ENCODE results near the gene DYSF. TPM values are rescaled to one million over a fixed set of nuclear protein-coding genes. Genes with fewer than 3 reads are reported as not detected.

The DYSF gene
- total RNA-seq, 1 donor from 2014 or later = 0.13 TPM

DNA sequence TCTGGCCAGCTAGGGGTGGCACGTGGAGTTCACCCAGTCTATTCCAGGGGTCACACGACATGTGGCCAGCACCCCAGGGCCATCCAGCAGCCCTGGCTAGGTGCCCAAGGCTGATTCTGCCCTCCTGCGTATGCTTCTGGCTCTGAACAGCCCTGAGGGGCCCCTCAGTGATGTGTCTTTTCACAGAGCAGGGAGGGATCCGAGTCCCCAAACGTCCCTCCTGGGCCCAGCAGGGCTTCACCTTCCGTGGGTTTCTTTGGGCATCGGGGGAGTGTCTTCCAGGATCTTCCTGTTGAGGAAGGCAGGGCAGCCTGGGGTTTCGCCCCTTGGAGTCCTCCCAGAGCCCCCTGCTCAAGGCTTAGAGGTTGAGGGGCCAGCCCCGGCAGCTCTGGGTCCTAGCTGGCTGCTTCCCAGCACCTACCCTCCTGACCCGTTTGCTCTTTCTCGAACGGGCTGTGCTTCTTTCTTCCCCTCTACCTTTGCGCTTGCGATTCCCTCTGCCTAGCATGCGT, 165.9 kb downstream of the DYSF start:
- ATAC-seq (ENCODE audit: low read depth) = no peak
- ChIA-PET POLR2A (no interaction called here), CTCF (no interaction called here)
- intact Hi-C loops (cut with micrococcal nuclease) = no loop called here
- Mint-ChIP-seq H3K4me1 (no peaks in the 10 kb centered on the region), H3K27me3 (peaks cover 8% of the 10 kb centered on the region), H3K9me3 (no peaks in the 10 kb centered on the region), H3K27ac (no peak overlapping the region), H3K36me3 (ENCODE audit: low read depth) (no peaks in the 10 kb centered on the region), H3K4me3 (no peak overlapping the region)
- TF ChIP-seq, protein P1, sequence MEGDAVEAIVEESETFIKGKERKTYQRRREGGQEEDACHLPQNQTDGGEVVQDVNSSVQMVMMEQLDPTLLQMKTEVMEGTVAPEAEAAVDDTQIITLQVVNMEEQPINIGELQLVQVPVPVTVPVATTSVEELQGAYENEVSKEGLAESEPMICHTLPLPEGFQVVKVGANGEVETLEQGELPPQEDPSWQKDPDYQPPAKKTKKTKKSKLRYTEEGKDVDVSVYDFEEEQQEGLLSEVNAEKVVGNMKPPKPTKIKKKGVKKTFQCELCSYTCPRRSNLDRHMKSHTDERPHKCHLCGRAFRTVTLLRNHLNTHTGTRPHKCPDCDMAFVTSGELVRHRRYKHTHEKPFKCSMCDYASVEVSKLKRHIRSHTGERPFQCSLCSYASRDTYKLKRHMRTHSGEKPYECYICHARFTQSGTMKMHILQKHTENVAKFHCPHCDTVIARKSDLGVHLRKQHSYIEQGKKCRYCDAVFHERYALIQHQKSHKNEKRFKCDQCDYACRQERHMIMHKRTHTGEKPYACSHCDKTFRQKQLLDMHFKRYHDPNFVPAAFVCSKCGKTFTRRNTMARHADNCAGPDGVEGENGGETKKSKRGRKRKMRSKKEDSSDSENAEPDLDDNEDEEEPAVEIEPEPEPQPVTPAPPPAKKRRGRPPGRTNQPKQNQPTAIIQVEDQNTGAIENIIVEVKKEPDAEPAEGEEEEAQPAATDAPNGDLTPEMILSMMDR (IDR thresholded peaks at IDR 0.05) = no peak
- no peak for DNase-seq

DNA sequence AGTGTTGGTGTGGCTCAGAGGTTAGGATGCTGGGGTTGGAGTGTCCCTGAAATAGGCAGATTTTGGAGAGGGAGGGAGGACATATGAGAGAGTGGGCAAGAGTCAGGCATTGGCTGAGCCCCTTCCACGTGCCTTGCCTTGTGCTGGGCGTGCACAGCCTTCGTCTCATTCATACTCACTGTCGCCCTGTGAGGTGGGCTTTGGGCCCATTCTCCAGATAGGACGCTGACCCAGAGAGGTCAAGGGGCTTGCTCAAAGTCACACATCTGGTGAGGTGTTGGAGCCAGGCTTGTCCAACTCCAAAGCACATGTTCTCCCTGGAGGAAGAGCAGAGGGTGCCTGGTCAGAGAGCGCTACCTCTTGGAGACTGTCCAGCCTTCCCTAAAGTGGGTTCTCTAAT, 166.8 kb downstream of the DYSF start:
- DNase-seq = no peak

DNA sequence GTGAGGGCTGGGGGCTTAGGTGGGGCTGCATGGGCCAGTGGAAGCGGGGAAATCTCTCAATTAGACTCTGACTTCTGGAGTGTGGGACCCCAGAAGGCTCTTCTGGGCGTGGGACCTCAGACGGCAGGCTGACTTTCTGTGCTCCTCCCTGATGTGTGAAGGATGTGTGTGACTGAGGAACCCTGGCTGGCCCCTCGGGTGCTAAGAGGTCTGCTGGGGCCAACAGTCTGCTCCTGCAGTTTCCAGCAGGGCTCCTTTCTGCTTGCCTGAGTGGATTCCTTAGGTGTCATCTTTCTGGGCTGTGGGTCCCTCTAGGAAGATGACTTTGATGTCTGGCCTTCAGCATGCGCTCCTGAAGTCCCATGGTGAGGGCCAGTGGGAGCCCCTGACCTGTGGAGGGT, 167.5 kb downstream of the DYSF start:
- ATAC-seq (ENCODE audit: low read depth) (no peak), DNase-seq (no peak)
- H3K27ac Mint-ChIP-seq = no peak overlapping the region
- no peak overlapping the region for H3K4me3 Mint-ChIP-seq
- CTCF ChIA-PET = no interaction called here
- POLR2A ChIA-PET = no interaction called here
- no peaks in the 10 kb centered on the region for H3K27me3 Mint-ChIP-seq
- no peaks in the 10 kb centered on the region for H3K9me3 Mint-ChIP-seq
- intact Hi-C loops (cut with micrococcal nuclease) = no loop called here
- no peaks in the 10 kb centered on the region for H3K36me3 Mint-ChIP-seq (ENCODE audit: low read depth)
- no peaks in the 10 kb centered on the region for H3K4me1 Mint-ChIP-seq
- TF ChIP-seq, protein P1 (IDR thresholded peaks at IDR 0.05) = no peak

More for the DNA sequence above, 166.8 kb downstream of the DYSF start:
- no peaks in the 10 kb centered on the region for H3K9me3 Mint-ChIP-seq
- intact Hi-C loops (cut with micrococcal nuclease) = no loop called here
- ChIA-PET CTCF (no interaction called here), POLR2A (no interaction called here)
- no peak overlapping the region for H3K4me3 Mint-ChIP-seq
- no peaks in the 10 kb centered on the region for H3K36me3 Mint-ChIP-seq (ENCODE audit: low read depth)
- peaks cover under 1% of the 10 kb centered on the region for H3K27me3 Mint-ChIP-seq
- ATAC-seq (ENCODE audit: low read depth) = no peak
- no peaks in the 10 kb centered on the region for H3K4me1 Mint-ChIP-seq
- no peak overlapping the region for H3K27ac Mint-ChIP-seq
- TF ChIP-seq, protein P1 (IDR thresholded peaks at IDR 0.05) = no peak

DNA sequence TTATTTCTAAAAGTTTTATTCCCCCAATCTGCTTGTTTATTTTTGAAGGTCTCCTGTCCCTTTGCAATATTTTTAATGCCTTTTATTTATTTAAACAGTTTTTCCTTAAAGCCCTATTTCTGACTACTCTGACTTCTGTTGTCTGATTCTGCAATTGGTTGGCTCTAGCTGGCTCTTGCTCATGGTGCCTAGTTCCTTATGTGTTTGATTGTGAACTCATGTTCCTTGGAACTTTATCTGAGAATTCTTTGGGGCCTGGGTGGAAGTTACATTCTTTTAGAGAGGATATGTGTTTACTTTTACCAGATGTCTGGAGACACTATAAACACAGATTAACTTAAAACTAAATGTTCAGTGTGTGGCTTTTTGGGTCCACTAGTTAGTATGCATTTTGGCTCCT, 175.9 kb downstream of the DYSF start:
- DNase-seq (no peak), ATAC-seq (ENCODE audit: low read depth) (no peak)
- intact Hi-C loops (cut with micrococcal nuclease) = no loop called here
- H3K9me3 Mint-ChIP-seq = no peaks in the 10 kb centered on the region
- TF ChIP-seq, protein P1 (IDR thresholded peaks at IDR 0.05) = no peak
- ChIA-PET POLR2A (no interaction called here), CTCF (no interaction called here)
- H3K27ac Mint-ChIP-seq = no peak overlapping the region
- H3K4me1 Mint-ChIP-seq = no peaks in the 10 kb centered on the region
- H3K27me3 Mint-ChIP-seq = peaks cover 23% of the 10 kb centered on the region
- H3K4me3 Mint-ChIP-seq = no peak overlapping the region
- no peaks in the 10 kb centered on the region for H3K36me3 Mint-ChIP-seq (ENCODE audit: low read depth)

DNA sequence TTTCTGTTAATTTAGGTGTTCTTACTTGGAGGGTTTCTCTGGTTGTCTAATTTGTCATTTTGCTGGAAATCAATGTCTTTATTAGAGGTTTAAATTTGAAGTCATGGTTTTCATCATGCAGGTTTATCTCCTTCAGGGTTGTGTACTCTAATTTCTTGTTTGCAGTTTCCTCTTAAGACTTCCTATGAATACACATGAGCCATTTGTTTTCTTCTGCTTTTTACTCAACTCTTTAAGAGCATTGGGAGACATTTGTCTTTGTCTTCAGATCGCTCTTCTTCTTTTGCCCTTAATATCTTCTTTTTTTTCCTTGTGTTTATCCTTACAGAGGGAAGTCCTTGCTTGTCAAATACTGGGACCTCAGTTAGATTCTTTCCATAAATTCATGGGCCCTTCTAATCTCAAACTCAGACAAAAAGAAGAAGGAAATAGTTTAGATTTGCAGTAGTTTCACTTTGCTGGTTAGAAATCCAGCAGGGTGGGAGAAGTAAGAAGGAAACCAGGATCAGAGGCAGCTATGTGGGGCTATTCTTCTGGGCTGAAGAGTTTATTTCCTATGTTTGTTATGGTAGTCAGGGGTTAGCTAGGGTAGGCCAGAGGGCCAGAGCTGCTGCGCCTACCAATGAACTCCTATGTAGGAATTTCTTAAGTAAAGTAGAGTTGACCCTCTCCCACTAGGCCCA, 176.6 kb downstream of the DYSF start:
- DNase-seq (no peak), ATAC-seq (ENCODE audit: low read depth) (no peak)
- no peaks in the 10 kb centered on the region for H3K9me3 Mint-ChIP-seq
- H3K27ac Mint-ChIP-seq = no peak overlapping the region
- POLR2A ChIA-PET = no interaction called here
- H3K4me3 Mint-ChIP-seq = no peak overlapping the region
- H3K36me3 Mint-ChIP-seq (ENCODE audit: low read depth) = no peaks in the 10 kb centered on the region
- CTCF ChIA-PET = no interaction called here
- peaks cover 27% of the 10 kb centered on the region for H3K27me3 Mint-ChIP-seq
- H3K4me1 Mint-ChIP-seq = no peaks in the 10 kb centered on the region
- intact Hi-C loops (cut with micrococcal nuclease) = no loop called here
- TF ChIP-seq, protein P1 (IDR thresholded peaks at IDR 0.05) = no peak
